HS-27A (cell line): Measurements from ENCODE around the gene ANKRD65.
"Not testable (repeated sequence)": the region's sequence is repeated elsewhere in the genome, so short reads cannot be mapped to it uniquely, and the experiment has no call there.

Experiments used
- DNase-seq: peaks from one replicate; pipeline ENCODE4 v3.0.0-alpha.2; 2012; ENCODE audit warnings: low read depth, missing footprints

The ANKRD65 gene

DNA sequence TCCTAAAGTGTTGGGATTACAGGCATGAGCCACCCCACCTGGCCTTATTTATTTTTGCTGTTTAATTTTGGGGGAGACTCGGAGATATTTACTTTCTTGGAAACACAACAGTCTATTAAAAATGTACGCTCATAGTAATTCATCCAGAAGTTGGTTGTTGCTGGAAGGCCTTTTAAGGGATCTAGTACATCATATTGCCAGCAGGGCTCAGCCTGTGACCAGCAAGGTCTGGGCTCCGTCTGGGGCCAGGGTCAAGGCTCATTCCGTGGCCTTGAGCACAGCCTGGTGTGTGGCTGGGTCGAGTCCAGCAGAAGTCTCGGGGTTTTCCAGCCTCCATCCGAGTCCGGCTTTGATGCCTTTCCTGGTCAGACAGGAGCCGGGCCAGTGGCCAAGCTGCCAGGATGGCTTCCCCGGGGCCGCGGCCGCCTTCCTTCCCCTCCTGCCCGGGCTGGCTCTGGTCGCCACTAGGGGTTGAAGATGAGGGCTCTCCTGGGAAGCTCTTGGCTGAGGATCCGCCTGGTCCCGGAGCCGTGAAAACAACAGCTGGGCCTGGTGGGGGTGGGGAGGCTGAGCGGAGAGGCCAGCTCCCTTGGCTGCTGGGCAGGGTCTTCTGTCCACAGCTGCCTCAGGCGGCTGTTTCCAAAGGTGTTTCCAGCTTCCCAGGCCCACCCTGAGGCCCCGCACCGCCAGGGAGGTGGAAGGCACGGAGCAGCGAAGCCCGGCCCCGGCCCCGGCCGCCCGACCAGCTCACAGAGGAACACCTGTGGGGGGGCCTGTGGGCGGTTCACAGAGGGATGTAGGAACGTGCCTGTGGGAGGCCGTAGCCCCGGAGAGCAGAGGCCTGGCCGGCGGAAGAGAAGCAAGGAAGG, 9.3 kb upstream of the ANKRD65 start:
- DNase-seq: no peak

DNA sequence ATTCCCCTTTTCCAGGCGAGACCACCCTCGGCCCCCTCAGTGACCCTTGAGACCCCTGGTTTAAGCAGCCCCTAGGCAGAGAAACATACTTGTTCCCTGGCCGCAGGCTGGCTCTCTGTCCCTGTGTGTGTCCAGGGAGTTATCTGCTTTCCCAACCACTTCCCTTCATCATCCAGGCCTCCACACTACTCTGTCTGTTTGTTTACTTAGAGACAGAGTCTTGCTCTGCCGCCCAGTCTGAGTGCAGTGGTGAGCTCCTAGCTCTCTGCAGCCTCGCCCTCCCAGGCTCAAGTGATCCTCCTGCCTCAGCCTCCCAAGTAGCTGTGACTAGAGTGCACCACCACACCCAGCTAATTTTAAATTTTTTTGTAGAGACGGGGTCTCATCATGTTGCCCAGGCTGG, 8.6 kb upstream of the ANKRD65 start:
- no peak for DNase-seq

DNA sequence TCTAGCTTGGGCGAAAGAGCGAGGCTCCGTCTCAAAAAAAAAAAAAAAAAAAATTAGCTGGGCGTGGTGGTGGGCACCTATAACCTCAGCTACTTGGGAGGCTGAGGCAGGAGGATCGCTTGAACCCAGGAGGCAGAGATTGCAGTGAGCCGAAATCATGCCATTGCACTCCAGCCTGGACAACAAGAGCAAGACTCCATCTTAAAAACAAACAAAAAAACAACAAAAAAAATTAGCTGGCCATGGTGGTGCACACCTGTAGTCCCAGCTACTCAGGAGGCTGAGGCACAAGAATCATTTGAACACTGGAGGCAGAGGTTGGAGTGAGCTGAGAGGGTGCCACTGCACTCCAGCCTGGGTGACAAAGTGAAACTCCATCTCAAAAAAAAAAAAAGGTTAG, 7.9 kb upstream of the ANKRD65 start:
- not testable (repeated sequence) for DNase-seq

- DNase-seq: no peak
Observed at GRCh38 chr1:1428174-1428573, 7.1 kb upstream of the ANKRD65 start.

GRCh38 chr1:1427820-1428148, 6.7 kb upstream of the ANKRD65 start:
- DNase-seq: no peak

DNA sequence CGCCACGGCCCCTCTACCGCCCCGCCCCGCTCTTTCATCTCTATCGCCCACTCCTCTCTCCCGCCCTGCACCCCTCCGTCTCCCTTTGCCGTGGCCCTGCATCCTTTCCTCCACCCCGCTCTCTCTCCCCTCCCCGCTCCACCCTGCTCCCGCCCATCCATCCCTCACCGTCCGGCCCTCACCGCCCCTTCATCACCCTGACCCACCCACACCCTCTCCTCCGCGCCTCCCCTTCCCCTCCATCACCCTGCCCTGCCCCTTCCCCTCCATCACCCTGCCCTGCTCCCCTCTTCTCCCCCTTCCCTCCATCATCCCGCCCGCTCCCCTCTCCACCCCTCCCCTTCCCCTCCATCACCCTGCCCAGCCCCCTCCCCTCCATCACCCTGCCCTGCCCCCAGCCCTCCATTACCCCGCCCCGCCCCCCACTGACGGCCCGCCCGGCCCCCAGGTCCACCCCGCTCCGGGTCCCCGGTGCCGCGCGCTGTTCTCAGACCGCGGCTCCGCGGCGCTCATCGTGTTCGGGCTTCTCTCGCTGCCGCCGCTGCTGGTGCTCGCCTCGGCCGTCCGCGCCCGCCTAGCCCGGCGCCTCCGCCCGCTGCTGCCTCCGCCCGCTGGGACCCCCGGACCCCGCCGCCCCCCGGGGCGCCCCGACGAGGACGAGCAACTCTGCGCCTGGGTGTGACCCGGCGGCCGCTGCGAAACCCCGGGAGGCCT, 6.2 kb upstream of the ANKRD65 start:
- DNase-seq: no peak

GRCh38 chr1:1426496-1427105, 5.5 kb upstream of the ANKRD65 start:
- DNase-seq: no peak

DNA sequence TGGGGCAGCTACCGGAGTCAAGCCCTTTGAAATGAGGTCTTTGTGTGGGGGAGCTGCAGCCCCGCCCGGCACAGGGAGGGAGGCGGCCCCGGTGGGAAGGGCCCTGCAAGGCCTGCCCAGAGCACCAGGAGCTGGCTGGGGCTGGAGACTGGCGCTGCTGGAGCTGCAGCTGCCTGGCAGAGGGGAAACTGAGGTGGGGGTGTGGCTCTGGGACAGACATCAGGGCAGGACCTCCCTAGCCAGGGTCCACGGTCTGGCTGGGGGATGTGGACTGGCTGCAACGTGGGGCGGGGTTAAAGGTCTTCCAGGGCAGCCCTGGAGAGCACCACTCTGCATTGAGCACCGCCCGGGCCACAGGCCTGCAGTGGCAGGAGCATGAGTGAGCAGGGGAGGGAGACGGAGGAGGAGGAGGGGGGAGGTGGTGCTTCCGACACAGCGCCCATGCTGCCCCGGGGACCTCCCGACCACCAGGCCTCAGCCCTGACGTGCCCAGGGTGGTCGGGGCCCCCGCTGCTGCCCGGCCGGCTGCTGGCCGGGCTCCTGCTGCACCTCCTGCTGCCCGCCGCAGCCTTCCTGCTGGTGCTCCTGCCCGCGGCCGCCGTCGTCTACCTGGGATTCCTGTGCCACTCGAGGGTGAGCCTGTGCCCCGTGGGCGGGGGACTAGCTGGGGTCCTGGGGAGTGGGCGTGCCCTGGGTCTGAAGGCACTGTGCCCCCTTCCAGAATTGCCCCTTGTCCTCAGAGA, 4.8 kb upstream of the ANKRD65 start:
- no peak for DNase-seq

- no peak for DNase-seq
Observed at GRCh38 chr1:1425426-1425752, 4.3 kb upstream of the ANKRD65 start.

DNA sequence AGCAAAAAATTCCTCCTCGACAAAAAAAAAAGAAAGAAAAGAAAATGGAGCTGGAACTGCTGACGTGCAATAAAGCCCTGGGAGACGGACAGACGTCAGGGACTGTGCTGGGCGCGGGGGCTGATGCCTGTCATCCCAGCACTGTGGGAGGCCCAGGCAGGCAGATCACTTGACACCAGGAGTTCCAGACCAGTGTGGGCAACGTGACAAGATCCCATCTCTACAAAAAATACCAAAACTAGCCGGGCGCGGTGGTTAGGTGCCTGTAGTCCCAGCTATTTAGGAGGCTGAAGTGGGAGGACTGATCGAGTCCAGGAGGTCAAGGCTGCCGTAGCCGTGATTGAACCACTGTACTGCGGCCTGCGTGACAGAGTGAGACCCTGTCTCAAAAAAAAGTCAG, 3.6 kb upstream of the ANKRD65 start:
- no peak for DNase-seq

DNA sequence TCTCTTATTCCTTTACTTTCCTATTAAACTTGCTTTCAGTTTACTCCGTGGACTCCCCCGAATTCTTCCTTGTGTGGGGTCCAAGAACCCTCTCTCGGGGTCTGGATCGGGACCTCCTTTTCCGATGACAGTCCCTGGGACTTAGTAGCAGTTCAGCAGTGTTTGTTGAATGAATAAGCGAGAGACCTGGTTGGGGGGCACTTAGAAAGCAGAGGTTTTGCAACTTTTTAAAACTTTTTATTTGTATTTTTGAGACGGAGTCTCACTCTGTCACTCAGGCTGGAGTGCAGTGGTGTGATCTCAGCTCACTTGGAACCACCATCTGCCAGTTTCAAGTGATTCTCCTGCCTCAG, 2.1 kb upstream of the ANKRD65 start:
- DNase-seq: no peak

DNA sequence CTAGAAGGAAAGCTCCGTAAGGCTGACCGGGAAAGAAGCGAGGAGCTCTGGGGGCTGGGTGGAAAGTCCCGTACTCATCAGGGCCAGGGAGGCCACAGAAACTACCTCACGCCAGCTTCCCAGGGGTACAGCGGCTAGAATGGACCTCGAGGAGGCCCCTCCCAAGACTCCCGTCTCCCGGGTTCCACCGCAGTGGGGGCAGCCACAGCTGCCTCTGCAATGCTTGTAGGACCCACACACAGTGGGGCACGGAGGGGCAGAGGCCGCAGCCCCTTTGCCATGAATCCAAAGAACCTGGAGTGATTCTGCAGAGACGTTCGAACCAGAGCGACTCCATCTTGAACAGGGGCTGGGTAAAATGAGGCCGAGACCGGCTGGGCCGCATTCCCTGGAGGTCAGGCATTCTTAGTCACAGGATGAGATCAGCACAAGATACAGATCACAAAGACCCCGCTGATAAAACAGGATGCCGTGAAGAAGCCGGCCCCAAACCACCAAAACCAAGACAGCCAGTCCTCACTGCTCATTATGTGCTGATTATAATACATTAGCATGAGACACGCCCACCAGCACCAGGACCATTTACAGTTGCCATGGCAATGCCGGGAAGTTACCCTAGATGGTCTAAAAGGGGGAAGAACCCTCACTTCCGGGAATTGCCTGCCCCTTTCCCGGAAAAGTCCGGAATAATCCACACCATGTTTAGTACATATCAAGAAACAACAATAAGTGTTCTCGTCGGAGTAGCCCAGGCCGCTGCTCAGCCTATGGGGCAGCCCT, 1.6 kb upstream of the ANKRD65 start:
- no peak for DNase-seq

DNA sequence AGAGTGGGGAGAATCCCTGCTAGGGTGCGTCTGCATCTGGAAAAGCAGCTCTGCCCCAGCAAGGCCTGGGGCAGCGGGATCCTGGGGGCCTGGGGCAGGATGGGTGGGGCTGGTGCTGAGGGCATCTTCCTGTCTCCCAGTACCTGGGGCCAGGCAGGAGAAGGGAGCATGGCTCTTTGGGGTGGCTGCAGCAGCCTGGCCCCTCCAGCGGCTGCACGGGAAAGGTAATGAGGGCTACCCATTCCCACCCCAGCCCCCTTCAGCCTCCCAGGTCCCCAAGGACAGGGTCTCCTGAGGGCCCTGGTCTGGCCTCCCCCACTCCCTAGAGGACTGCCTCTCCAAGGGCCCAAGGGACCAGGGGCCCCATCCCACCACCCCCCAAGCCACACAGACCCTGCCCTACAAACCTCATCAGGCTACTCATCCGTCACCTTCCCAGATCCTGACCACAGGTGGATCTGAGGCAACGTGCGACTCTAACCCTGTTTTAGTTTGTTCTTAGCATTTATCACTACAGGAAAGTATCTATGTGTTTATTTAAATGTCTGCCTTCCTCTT, 910 bp upstream of the ANKRD65 start:
- DNase-seq: no peak

DNA sequence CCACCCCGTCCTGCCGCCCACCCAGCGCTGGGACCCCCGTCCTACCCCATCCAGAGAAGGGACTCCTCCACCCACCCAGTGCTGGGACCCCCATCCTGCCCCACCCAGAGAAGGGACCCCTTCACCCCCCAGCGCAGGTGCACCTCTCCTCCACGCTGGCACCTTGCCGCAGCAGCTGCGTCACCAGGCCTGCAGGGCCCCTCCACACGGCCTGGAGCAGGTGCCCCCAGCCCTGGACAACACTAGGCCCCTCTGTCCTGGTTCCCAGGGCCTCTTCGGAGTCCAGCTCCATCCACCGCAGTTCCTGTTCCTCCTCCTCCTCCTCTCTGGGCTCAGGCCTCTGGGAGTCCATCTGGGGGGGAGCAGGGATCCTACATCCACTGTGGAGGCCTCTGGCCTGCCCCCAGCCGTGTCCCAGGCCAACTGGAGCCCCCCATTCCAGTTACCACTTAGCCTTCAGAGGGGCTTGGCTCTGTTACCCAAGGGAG, 378 bp downstream of the ANKRD65 start:
- DNase-seq: no peak

GRCh38 chr1:1419813-1420653, 1.0 kb downstream of the ANKRD65 start:
- no peak for DNase-seq

DNA sequence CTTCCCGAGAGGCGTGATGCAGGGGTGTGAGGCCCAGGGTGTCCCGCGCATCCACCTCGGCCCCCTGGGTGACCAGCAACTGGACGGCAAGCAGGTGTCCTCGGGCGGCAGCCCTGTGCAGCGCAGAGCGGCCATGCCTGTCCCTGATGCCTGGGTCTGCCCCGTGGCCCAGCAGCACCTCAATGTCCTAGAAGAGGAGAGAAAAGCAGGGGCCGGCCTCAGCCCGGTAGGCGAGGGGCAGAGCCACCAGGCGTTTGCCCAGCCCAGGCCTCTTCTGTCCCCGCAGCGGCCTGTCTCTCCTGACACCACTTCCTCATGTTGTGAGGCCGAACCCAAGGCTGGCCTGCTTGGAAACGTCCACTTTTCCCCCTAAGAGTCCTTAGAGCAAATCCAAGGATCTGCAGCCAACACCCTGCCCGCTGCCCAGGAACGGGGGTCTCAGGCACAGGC, 1.7 kb downstream of the ANKRD65 start:
- DNase-seq: no peak

DNA sequence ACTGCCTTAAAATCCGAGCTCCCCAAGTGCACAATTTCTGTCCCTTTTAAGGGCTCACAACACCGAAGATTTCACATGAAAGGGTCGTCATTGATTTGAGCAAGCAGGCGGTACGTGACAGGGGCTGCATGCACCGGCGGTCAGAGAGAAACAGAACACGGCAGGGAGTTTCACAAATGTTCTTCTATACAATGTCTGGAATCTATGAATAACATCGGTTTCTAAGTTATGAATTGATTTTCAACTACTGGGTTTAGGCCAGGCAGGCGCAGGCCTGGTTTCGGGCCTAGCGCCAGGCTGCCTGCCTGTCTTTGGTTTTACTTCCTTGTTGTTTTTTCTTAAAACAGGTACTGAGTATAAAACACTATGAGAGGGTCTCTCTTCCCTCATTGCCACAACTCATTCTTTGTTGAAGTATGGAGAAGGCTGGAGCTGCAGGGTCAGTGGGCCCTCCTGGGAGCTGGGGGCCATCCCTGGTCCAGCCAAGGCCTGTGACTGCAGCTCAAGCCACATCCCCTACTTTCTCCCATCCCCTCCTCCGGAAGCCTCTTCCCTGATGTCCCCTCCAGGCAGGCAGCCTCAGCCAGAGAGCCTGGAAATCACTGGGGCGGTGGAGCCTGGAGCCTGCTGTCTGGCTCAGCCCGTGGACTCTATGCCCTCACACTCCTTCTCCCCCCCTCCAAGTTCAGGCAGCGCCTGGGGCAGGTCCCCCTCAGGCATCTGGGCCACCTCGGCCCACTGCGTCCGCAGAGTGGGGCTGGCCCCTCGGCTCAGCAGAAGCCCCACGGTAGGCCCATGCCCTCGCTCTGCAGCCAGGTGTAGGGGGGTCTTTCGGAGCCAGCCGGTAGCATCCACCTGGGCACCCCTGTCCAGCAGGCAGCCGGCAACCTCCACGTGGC, 2.4 kb downstream of the ANKRD65 start:
- no peak for DNase-seq

- not testable (repeated sequence) for DNase-seq
Observed at GRCh38 chr1:1417825-1418463, 3.1 kb downstream of the ANKRD65 start.

GRCh38 chr1:1417396-1417795, 3.7 kb downstream of the ANKRD65 start:
- DNase-seq: not testable (repeated sequence)
